Loucy (cell line): ENCODE results near the gene DSC3.

ENCODE experiments used
- H2AFZ ChIP-seq: fragments of 200-600 bp; sonication (generic); 2 replicates; pipeline ENCODE4 v1.6.0; 2016; ENCODE audit warnings: antibody characterized with exemption, mild to moderate bottlenecking, low read length, moderate library complexity
- H3F3A ChIP-seq: fragments of 200-600 bp; 2 replicates; pipeline ENCODE4 v1.6.0; 2016; ENCODE audit warnings: antibody characterized with exemption, low read depth, mild to moderate bottlenecking
- H3K27me3 ChIP-seq: fragments of 200-600 bp; sonication (generic); 2 replicates; pipeline ENCODE4 v1.6.1; 2014; ENCODE audit warnings: low read length, mild to moderate bottlenecking; ENCODE audit not compliant: insufficient read depth, poor library complexity, severe bottlenecking
- H3K36me3 ChIP-seq: fragments of 200-600 bp; sonication (generic); 2 replicates; pipeline ENCODE4 v1.6.1; 2016; ENCODE audit warnings: low read length; ENCODE audit not compliant: insufficient read depth
- H3K4me1 ChIP-seq: fragments of 200-600 bp; sonication (generic); 2 replicates; pipeline ENCODE4 v1.5.1; 2014; ENCODE audit warnings: low read length, mild to moderate bottlenecking; ENCODE audit not compliant: insufficient read depth, poor library complexity, severe bottlenecking
- H3K4me2 ChIP-seq: fragments of 200-600 bp; sonication (generic); 2 replicates; pipeline ENCODE4 v1.6.0; 2014; ENCODE audit warnings: antibody characterized with exemption, low read length, low read depth, mild to moderate bottlenecking; ENCODE audit not compliant: poor library complexity, severe bottlenecking
- H3K4me3 ChIP-seq: fragments of 200-600 bp; sonication (generic); 2 replicates; pipeline ENCODE4 v1.5.1; 2014; ENCODE audit warnings: low read length, mild to moderate bottlenecking, mixed read lengths; ENCODE audit not compliant: poor library complexity, severe bottlenecking
- H3K79me2 ChIP-seq: fragments of 200-600 bp; sonication (generic); 2 replicates; pipeline ENCODE4 v1.6.1; 2014; ENCODE audit warnings: low read length; ENCODE audit not compliant: insufficient read depth
- H3K9ac ChIP-seq: fragments of 200-600 bp; sonication (generic); 2 replicates; pipeline ENCODE4 v1.6.0; 2014; ENCODE audit warnings: mild to moderate bottlenecking, low read depth, low read length, moderate library complexity; ENCODE audit not compliant: poor library complexity, severe bottlenecking
- H3K9me2 ChIP-seq: fragments of 200-600 bp; sonication (generic); replicated peaks from 2 replicates; pipeline ENCODE4 v1.6.1; 2016; ENCODE audit warnings: low read depth, low read length, mixed read lengths
- H3K9me3 ChIP-seq: fragments of 200-600 bp; sonication (generic); 2 replicates; pipeline ENCODE4 v1.6.1; 2014; ENCODE audit warnings: mild to moderate bottlenecking, antibody characterized with exemption, low read length, low read depth; ENCODE audit not compliant: insufficient read depth
- H4K20me1 ChIP-seq: fragments of 200-600 bp; sonication (generic); 2 replicates; pipeline ENCODE4 v1.6.0; 2014; ENCODE audit warnings: antibody characterized with exemption, low read length, mild to moderate bottlenecking; ENCODE audit not compliant: insufficient read depth, poor library complexity, severe bottlenecking
- EZH2phosphoT487 ChIP-seq: fragments of 200-600 bp; IDR thresholded peaks from 2 replicates; pipeline ENCODE4 v1.6.1; 2018; ENCODE audit warnings: antibody characterized with exemption, mild to moderate bottlenecking, moderate library complexity, borderline replicate concordance
- TF ChIP-seq, protein P1 (sequence below): fragments of 200-600 bp; sonication (generic); conservative IDR thresholded peaks from 2 replicates; pipeline ENCODE4 v1.5.1; 2014; ENCODE audit warnings: mild to moderate bottlenecking, antibody characterized with exemption, low read length

DSC3 gene

DNA sequence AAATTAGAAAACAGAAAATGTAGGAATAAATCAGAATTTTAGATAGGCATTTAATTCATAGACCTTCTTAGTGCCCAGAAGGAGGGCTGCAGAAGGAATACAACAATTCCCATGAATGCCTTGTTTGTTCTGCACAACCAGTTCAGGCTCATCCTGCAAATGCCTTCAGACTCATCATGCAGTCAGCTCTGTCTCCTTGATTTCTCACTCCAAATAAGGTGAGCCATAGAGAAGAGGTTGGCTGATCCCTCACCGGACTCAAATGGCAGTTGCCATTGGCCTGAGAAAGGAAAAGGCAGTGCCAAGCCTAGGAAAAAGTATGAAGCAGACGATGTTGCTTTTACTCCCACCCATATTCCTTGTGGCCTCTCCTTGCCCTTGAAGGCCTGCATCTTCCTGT lies 50.3 kb downstream of the DSC3 start:
- H2AFZ ChIP-seq = no peak overlapping the region
- H3K4me2 ChIP-seq = no peak overlapping the region
- H4K20me1 ChIP-seq = no peaks in the 10 kb centered on the region
- no peaks in the 10 kb centered on the region for H3K9me2 ChIP-seq
- H3K79me2 ChIP-seq = no peaks in the 10 kb centered on the region
- H3F3A ChIP-seq = no peaks in the 10 kb centered on the region
- no peaks in the 10 kb centered on the region for H3K36me3 ChIP-seq
- H3K9ac ChIP-seq = no peak overlapping the region
- no peaks in the 10 kb centered on the region for H3K27me3 ChIP-seq
- H3K4me3 ChIP-seq = no peak overlapping the region
- no peaks in the 10 kb centered on the region for H3K9me3 ChIP-seq
- TF ChIP-seq, protein P1, sequence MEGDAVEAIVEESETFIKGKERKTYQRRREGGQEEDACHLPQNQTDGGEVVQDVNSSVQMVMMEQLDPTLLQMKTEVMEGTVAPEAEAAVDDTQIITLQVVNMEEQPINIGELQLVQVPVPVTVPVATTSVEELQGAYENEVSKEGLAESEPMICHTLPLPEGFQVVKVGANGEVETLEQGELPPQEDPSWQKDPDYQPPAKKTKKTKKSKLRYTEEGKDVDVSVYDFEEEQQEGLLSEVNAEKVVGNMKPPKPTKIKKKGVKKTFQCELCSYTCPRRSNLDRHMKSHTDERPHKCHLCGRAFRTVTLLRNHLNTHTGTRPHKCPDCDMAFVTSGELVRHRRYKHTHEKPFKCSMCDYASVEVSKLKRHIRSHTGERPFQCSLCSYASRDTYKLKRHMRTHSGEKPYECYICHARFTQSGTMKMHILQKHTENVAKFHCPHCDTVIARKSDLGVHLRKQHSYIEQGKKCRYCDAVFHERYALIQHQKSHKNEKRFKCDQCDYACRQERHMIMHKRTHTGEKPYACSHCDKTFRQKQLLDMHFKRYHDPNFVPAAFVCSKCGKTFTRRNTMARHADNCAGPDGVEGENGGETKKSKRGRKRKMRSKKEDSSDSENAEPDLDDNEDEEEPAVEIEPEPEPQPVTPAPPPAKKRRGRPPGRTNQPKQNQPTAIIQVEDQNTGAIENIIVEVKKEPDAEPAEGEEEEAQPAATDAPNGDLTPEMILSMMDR = no peak
- TF ChIP-seq EZH2phosphoT487 = no peak
- H3K4me1 ChIP-seq = no peaks in the 10 kb centered on the region

GRCh38 chr18:30991397-30991796 lies 51.1 kb downstream of the DSC3 start:
- no peak for TF ChIP-seq EZH2phosphoT487
- TF ChIP-seq, protein P1 = no peak
- no peak overlapping the region for H3K4me2 ChIP-seq
- no peaks in the 10 kb centered on the region for H3K79me2 ChIP-seq
- H4K20me1 ChIP-seq = no peaks in the 10 kb centered on the region
- H3K9me3 ChIP-seq = no peaks in the 10 kb centered on the region
- H3F3A ChIP-seq = no peaks in the 10 kb centered on the region
- H3K36me3 ChIP-seq = no peaks in the 10 kb centered on the region
- H3K4me3 ChIP-seq = no peak overlapping the region
- no peak overlapping the region for H2AFZ ChIP-seq
- H3K9ac ChIP-seq = no peak overlapping the region
- no peaks in the 10 kb centered on the region for H3K27me3 ChIP-seq
- H3K4me1 ChIP-seq = no peaks in the 10 kb centered on the region
- no peaks in the 10 kb centered on the region for H3K9me2 ChIP-seq

- Histone ChIP-seq H2AFZ (no peak overlapping the region), H3K4me1 (no peaks in the 10 kb centered on the region), H4K20me1 (no peaks in the 10 kb centered on the region), H3F3A (no peaks in the 10 kb centered on the region), H3K79me2 (no peaks in the 10 kb centered on the region), H3K27me3 (no peaks in the 10 kb centered on the region), H3K4me3 (no peak overlapping the region), H3K4me2 (no peak overlapping the region), H3K36me3 (no peaks in the 10 kb centered on the region), H3K9ac (no peak overlapping the region), H3K9me2 (no peaks in the 10 kb centered on the region), H3K9me3 (no peaks in the 10 kb centered on the region)
- TF ChIP-seq, protein P1 = no peak
- no peak for TF ChIP-seq EZH2phosphoT487
These were observed 53.4 kb downstream of the DSC3 start for GRCh38 chr18:30989141-30989540.
